Prostate gland (tissue), 2 donors: ENCODE results near the gene GRIK3.

ENCODE experiments used
- POLR2A ChIP-seq: fragments of 450-650 bp; IDR thresholded peaks from one replicate; pipeline ENCODE4 v1.6.1; 2016; ENCODE audit warnings: antibody characterized with exemption, mild to moderate bottlenecking
- POLR2AphosphoS5 ChIP-seq: sonication (generic); formaldehyde crosslinking; IDR thresholded peaks from one replicate; pipeline ENCODE4 v1.6.1; 2017; ENCODE audit warnings: antibody characterized with exemption
- TF ChIP-seq, protein P1 (sequence below), 4 experiments: fragments of 200-600 bp in 2 of 4; fragments of 450-650 bp in 2 of 4; sonication (generic) in 2 of 4; IDR thresholded peaks; 1 replicate in 3 of 4; 2 replicates in 1 of 4; pipeline ENCODE4 v1.5.1; 2016 to 2019; ENCODE audit warnings: antibody characterized with exemption in 4 of 4, mild to moderate bottlenecking in 2 of 4, moderate library complexity in 2 of 4

GRCh38 chr1:36829066-36829465 lies 205.2 kb downstream of the GRIK3 start:
- TF ChIP-seq, protein P1, sequence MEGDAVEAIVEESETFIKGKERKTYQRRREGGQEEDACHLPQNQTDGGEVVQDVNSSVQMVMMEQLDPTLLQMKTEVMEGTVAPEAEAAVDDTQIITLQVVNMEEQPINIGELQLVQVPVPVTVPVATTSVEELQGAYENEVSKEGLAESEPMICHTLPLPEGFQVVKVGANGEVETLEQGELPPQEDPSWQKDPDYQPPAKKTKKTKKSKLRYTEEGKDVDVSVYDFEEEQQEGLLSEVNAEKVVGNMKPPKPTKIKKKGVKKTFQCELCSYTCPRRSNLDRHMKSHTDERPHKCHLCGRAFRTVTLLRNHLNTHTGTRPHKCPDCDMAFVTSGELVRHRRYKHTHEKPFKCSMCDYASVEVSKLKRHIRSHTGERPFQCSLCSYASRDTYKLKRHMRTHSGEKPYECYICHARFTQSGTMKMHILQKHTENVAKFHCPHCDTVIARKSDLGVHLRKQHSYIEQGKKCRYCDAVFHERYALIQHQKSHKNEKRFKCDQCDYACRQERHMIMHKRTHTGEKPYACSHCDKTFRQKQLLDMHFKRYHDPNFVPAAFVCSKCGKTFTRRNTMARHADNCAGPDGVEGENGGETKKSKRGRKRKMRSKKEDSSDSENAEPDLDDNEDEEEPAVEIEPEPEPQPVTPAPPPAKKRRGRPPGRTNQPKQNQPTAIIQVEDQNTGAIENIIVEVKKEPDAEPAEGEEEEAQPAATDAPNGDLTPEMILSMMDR (IDR thresholded peaks at IDR 0.05) = no peak
- TF ChIP-seq POLR2A = no peak
- no peak for TF ChIP-seq POLR2AphosphoS5
